ENCODE data around the gene CMTM7.

Gene CMTM7

GRCh38 chr3:32391643-32392535 is at the start of gene CMTM7:
Gene CMTM7 (plus strand): TSS chr3:32391853. CDS start chr3:32391907, 54 bp downstream.
- peak; percentile 35 for DNase-seq

- DNase-seq: no peak
Observed at GRCh38 chr3:32347343-32348125, 44.1 kb upstream of the CMTM7 start.

- DNase-seq: no peak
Observed at GRCh38 chr3:32349184-32349583, 42.5 kb upstream of the CMTM7 start.

DNA sequence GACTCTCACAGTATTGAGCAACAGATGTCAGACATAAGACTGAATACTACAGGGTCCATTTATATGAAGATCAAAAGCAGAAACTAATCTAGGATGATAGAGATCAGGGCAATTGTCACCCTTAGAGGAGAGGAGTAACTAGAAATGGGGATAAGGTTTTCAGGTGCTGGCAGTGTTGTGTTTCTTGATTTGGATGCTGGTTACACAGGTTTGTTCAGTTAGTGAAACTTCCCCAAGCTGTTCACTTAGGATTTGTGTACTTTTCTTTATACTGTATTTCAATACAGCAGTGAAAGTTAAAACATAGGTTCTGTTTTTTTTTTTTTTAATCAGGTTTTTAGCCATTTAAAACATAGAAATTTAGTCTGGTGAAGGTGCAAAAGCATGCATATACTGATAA is 39.1 kb upstream of the CMTM7 start:
- DNase-seq: no peak

- DNase-seq: no peak
Observed at GRCh38 chr3:32353351-32353750, 38.3 kb upstream of the CMTM7 start.

DNA sequence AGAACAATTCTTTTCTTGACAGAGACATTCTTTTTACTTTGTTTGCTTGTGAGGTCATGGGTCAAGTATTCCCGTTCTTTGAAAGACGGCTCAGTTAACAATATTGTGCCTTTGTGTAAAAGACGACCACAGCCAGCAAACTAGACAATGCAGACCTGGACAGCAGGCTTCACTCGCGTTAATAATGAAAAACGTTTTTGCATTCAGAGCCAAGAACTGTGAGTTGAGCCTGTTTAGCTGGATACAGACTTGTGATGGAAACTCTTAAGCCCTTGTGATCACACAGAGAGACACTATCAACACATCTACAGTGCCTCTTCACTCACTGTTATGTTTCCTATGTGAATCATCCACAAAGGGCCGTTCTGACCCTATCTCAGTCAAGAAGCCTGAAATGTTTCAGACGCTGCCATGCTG is 37.3 kb upstream of the CMTM7 start:
- DNase-seq: no peak

GRCh38 chr3:32355751-32356291 is 35.8 kb upstream of the CMTM7 start:
- DNase-seq: no peak

DNA sequence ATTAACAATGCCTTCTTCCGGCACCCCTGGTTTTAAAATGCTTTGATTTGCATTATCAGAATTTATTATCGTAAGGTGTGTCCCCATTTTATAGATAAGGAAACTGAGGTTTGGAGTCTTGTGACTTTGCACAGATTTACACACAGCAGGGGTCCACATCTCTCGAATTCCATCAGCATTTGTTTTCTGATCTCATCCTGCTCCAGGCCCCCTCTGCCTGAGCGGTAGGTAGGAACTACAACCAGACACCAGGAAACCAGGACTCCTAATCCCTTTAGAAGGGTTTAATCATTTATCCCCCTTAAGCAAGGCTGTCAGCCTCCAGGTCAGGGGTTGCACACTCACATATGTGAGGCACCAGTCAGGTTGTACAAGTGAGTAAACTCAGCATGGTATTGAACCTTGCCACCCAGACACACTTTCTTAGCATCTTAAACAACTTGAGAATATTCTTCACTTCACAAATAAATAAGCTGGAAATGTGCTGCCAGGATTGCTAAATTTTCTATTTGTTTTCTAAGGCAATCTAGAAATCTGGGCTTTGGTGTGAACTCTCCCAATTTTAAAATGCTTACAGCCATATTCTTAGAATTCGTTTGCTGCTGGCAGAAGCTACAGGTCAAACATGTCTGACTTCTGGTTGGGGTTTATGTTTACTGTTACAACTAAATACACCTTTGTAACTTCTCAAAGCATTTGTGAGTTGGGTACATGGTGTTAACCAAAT is 31.7 kb upstream of the CMTM7 start:
- no peak for DNase-seq

DNA sequence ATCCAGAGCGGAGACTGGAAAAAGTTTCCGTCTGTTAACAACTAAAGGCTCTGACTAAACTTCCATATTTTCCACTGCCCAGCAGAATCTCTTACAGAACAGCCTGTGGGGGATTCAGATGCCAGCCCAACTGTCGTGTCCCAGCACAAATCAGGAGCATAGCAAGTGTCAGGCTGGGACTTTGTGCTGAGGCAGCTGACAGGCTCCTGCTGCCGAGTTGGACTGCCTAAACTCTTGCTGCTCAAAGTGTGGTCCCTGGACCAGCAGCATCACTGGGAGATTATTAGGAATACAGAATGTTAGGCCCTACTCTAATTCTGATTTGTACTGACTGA is 31.2 kb upstream of the CMTM7 start:
- DNase-seq: no peak

- DNase-seq: no peak
Observed at GRCh38 chr3:32366638-32367397, 24.8 kb upstream of the CMTM7 start.

GRCh38 chr3:32367442-32367841 is 24.2 kb upstream of the CMTM7 start:
- no peak for DNase-seq

GRCh38 chr3:32371461-32372212 is 20.0 kb upstream of the CMTM7 start:
- no peak for DNase-seq

GRCh38 chr3:32372213-32372490 is 19.5 kb upstream of the CMTM7 start:
- DNase-seq: no peak

- DNase-seq: peak; percentile 7
Observed at GRCh38 chr3:32373276-32373675, 18.4 kb upstream of the CMTM7 start.

DNA sequence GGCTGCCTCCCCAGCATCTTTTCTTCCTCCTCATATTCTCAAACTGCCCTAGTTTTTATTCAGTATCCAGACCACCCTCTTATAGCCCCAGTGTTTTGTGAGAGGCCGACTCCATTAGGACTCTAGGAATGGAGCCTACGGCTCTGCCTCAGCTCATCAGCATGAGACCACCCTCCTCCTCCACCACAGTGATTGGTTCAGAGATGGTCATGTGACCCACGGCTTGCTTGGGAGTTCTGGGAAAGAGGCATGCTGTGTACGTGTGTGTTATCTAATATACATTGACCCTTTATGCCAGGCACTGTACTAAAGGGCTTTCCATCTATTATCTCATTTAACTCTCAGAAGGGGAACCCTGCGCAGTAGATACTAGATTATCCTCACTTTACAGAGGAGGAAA is 17.8 kb upstream of the CMTM7 start:
- DNase-seq: no peak

DNA sequence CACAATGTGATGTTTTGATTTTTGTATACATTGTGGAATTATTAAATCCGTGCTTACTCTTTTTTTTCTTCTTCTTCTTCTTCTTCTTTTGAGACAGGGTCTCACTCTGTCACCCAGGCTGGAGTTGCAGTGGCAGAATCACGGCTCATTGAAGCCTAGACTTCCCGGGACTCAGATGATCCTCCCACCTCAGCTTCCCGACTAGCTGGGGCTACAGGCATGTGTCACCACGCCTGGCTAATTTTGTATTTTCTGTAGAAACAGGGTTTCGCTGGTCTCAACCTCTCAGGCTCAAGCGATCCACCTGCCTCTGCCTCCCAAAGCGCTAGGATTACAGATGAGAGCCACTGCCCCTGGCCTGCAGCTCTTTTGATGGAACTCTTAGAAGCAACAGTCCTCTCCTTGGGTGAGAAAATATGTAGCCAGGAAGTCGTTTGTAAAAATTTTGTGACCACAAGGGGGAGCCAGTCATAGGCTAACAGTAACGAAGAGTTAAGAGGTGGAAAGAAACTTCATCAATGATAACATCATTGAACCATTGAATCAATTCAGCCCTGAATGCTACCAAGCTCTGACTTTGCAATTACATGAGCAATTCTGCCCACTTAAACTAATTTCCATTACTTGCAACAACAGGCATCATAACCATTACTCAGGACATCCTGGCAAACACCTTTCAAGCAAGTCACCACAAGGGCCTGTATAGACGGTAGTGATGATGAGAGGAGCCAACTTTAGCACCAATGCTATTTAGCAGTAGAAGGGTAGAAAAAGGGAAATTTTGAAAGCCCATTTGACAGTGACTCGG is 16.7 kb upstream of the CMTM7 start:
- peak; percentile 32 for DNase-seq

DNA sequence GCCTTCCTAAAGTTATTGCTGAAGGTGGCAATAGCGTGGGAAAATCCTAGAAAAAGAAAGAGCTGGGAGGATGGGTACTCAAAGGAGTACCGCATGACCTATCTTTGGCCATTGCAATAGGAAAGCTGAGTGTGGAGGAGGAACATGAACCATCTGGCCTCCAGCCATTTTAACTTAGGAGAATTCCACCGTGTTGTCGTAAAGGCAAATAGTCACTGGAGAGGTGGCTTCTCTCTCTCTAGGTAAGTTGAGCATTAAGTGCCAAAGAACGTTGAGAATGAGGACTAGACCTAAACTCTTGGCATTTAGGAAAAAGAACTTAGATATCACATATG is 16.1 kb upstream of the CMTM7 start:
- DNase-seq: no peak

- no peak for DNase-seq
Observed at GRCh38 chr3:32376115-32376514, 15.5 kb upstream of the CMTM7 start.

- no peak for DNase-seq
Observed at GRCh38 chr3:32379831-32380500, 11.7 kb upstream of the CMTM7 start.

- no peak for DNase-seq
Observed at GRCh38 chr3:32381922-32382321, 9.7 kb upstream of the CMTM7 start.

Data from NCI-H2029 (cell line).